NCI-H446 treated with DMSO at 0.1 percent for 48 hours (cell line): ENCODE measurements around the gene ZNF615.
"Not testable (repeated sequence)": the region's sequence is repeated elsewhere in the genome, so short reads cannot be mapped to it uniquely, and the experiment has no call there.

Source experiments
- DNase-seq: peaks from one replicate; lab custom pipeline; 2025; lab: John Stamatoyannopoulos, UW

The ZNF615 gene

GRCh38 chr19:51980116-51980736 lies 27.8 kb downstream of the ZNF615 start:
- no peak for DNase-seq

- no peak for DNase-seq
Measured at GRCh38 chr19:51978882-51979281, 29.1 kb downstream of the ZNF615 start.

GRCh38 chr19:51977346-51977745 lies 30.7 kb downstream of the ZNF615 start:
- DNase-seq = no peak

- DNase-seq = no peak
Measured at GRCh38 chr19:51976852-51977251, 31.2 kb downstream of the ZNF615 start.

- not testable (repeated sequence) for DNase-seq
Measured at GRCh38 chr19:51975787-51976186, 32.2 kb downstream of the ZNF615 start.

- DNase-seq = no peak
Measured at GRCh38 chr19:51971624-51972023, 36.4 kb downstream of the ZNF615 start.

GRCh38 chr19:51970718-51971117 lies 37.3 kb downstream of the ZNF615 start:
- no peak for DNase-seq

- no peak for DNase-seq
Measured at GRCh38 chr19:51965583-51965982, 42.4 kb downstream of the ZNF615 start.

GRCh38 chr19:51960621-51961233 lies 47.3 kb downstream of the ZNF615 start:
- DNase-seq = not testable (repeated sequence)

- DNase-seq = no peak
Measured at GRCh38 chr19:51959791-51960190, 48.2 kb downstream of the ZNF615 start.

GRCh38 chr19:51957846-51958245 lies 50.2 kb downstream of the ZNF615 start:
- not testable (repeated sequence) for DNase-seq

- DNase-seq = no peak
Measured at GRCh38 chr19:51948975-51949374, 59.0 kb downstream of the ZNF615 start.

GRCh38 chr19:51946602-51947001 lies 61.4 kb downstream of the ZNF615 start:
- DNase-seq = no peak

GRCh38 chr19:51944798-51945552 lies 63.0 kb downstream of the ZNF615 start:
- DNase-seq = no peak
